ENCODE data around the gene OR6K6. TPM values are rescaled to one million over a fixed set of nuclear protein-coding genes. Genes with fewer than 3 reads are reported as not detected.

The OR6K6 gene
- total RNA-seq, 1 donor from 2014 or later, result not detected

- Histone ChIP-seq H3K9me3 (replicated peaks) (no peaks in the 10 kb centered on the region), H3K27me3 (ENCODE audit: low read depth) (no peaks in the 10 kb centered on the region), H3K27ac (replicated peaks) (no peak overlapping the region), H3K4me3 (no peak overlapping the region), H3K36me3 (no peaks in the 10 kb centered on the region), H3K4me1 (no peaks in the 10 kb centered on the region)
- DNase-seq, result no peak
- intact Hi-C loops (cut with micrococcal nuclease), result no loop called here
- TF ChIP-seq CTCF (IDR thresholded peaks at IDR 0.05; ENCODE audit: borderline replicate concordance), result no peak
These were observed 45.2 kb downstream of the OR6K6 start for GRCh38 chr1:158799689-158800088.

DNA sequence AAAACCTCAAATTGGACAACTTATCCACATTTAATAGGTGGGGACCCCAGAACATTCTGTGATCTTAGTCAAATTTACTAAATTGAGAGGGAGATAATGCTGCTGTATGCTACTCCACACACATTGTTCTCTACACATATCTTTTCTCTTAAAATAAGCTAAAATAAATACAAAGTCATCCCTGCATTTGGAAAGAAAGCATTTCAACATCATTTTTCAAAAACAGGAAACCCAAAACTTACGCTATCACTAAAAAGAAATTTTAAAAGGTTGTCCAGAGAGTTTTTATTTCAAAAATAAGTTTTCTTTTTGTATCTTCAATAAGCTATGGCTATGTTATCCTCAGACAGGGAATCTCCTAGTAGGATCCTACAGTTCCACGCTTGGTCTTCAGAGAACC, 46.0 kb downstream of the OR6K6 start:
- Histone ChIP-seq H3K4me3 (no peak overlapping the region), H3K27me3 (ENCODE audit: low read depth) (no peaks in the 10 kb centered on the region), H3K9me3 (replicated peaks) (no peaks in the 10 kb centered on the region), H3K4me1 (no peaks in the 10 kb centered on the region), H3K36me3 (no peaks in the 10 kb centered on the region), H3K27ac (replicated peaks) (no peak overlapping the region)
- TF ChIP-seq CTCF (IDR thresholded peaks at IDR 0.05; ENCODE audit: borderline replicate concordance), result no peak
- intact Hi-C loops (cut with micrococcal nuclease), result no loop called here
- DNase-seq, result no peak

DNA sequence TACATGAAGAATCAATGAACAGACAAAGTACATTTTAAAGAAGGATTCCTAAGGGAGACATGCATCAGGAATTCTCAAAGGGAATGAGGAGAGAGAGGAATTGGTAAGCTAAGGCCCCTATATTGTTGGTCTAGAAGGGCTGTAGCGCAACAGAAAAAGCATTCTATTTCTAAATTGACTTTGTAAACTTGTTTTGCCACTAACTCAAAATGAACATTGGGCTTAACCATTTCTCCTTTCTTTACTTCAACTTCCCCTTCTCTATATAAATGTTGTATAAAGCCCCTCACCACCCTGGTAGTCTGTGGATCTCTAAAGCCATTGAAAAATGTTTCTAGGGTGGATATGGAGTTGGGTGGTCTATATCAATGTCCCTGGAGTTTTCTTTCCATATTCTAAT, 46.9 kb downstream of the OR6K6 start:
- Histone ChIP-seq H3K27ac (replicated peaks) (no peak overlapping the region), H3K4me3 (no peak overlapping the region), H3K4me1 (no peaks in the 10 kb centered on the region), H3K9me3 (replicated peaks) (no peaks in the 10 kb centered on the region), H3K36me3 (no peaks in the 10 kb centered on the region), H3K27me3 (ENCODE audit: low read depth) (no peaks in the 10 kb centered on the region)
- no peak for TF ChIP-seq CTCF (IDR thresholded peaks at IDR 0.05; ENCODE audit: borderline replicate concordance)
- intact Hi-C loops (cut with micrococcal nuclease), result no loop called here
- no peak for DNase-seq

- DNase-seq, result no peak
- no peak for TF ChIP-seq CTCF (IDR thresholded peaks at IDR 0.05; ENCODE audit: borderline replicate concordance)
- no peak overlapping the region for H3K27ac ChIP-seq (replicated peaks)
- no peaks in the 10 kb centered on the region for H3K27me3 ChIP-seq (ENCODE audit: low read depth)
- intact Hi-C loops (cut with micrococcal nuclease), result no loop called here
- H3K4me1 ChIP-seq, result no peaks in the 10 kb centered on the region
- no peaks in the 10 kb centered on the region for H3K9me3 ChIP-seq (replicated peaks)
- H3K4me3 ChIP-seq, result no peak overlapping the region
- no peaks in the 10 kb centered on the region for H3K36me3 ChIP-seq
These were observed 49.2 kb downstream of the OR6K6 start for GRCh38 chr1:158803678-158804077.

Other genes starting within 250 kb of the OR6K6 start
- gene OR6Y1, start 200.3 kb upstream of the OR6K6 start, total RNA-seq, result not detected
- not detected for gene OR6P1, start 184.1 kb upstream of the OR6K6 start, total RNA-seq
- gene OR10X1, start 174.8 kb upstream of the OR6K6 start, total RNA-seq, result not detected
- not detected for gene OR10Z1, start 149.5 kb upstream of the OR6K6 start, total RNA-seq
- gene SPTA1, start 68.0 kb upstream of the OR6K6 start, total RNA-seq, result not detected
- not detected for gene OR6K2, start 54.1 kb upstream of the OR6K6 start, total RNA-seq
- not detected for gene OR6K3, start 34.0 kb upstream of the OR6K6 start, total RNA-seq
- not detected for gene OR6N1, start 17.5 kb downstream of the OR6K6 start, total RNA-seq
- not detected for gene OR6N2, start 26.5 kb downstream of the OR6K6 start, total RNA-seq
- gene MNDA, start 76.6 kb downstream of the OR6K6 start, total RNA-seq, result 2.7 TPM
- 0.11 TPM for gene PYHIN1, start 176.8 kb downstream of the OR6K6 start, total RNA-seq